ENCODE measurements around the gene RPL27A.

The RPL27A gene

DNA sequence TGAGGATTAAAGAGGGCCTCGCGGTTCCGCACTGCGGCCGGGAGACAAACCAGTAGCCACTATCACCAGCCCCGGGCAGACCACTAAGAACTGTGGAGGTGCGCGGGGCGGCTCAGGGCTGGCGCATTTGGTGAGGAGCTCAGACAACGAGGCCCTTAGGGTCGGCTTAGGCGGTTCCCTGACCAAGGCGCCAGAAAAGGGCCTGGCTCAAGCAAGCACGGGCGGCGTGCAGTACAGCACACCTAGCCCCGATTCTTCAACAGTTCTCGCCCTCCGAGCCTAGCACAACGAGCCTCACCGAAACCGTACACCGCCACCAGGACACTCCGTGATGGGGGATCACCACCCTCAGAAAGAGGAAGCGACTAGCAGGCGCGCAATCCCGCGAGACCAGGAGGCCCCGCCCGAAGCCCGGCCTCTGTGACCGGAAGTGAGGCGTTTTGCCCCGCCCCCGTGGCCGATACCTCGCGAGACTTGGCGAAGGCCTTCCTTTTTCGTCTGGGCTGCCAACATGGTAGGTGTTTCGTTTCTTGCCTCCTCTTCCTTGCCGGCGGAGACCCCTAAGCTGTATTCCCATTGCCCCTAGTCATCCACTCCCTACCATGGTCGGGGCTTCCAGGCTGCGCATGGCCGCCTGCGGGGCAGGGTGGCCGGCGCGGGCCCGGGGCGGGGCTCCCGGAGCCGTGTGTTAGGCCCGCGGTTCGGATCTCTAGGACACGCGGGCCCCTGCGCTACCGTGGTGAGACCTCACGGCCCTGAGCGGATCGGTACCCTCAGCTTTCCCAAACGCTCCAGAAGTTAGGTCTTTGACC, at the start of gene RPL27A, which contains the start of gene TRIM66:
TSS of gene RPL27A (plus strand) at position 490 of the 812 bp plus-strand sequence. CDS start at position 512, 22 bp downstream.
TSS of gene TRIM66 (minus strand) at position 363 of the 812 bp plus-strand sequence. CDS start 10,391 bp downstream, outside the sequence.
- H3K4me3 ChIP-seq (ENCODE audit: low read depth, low read length): peak within 1 kb of the TSS; percentile 94
- TF ChIP-seq, protein P1, sequence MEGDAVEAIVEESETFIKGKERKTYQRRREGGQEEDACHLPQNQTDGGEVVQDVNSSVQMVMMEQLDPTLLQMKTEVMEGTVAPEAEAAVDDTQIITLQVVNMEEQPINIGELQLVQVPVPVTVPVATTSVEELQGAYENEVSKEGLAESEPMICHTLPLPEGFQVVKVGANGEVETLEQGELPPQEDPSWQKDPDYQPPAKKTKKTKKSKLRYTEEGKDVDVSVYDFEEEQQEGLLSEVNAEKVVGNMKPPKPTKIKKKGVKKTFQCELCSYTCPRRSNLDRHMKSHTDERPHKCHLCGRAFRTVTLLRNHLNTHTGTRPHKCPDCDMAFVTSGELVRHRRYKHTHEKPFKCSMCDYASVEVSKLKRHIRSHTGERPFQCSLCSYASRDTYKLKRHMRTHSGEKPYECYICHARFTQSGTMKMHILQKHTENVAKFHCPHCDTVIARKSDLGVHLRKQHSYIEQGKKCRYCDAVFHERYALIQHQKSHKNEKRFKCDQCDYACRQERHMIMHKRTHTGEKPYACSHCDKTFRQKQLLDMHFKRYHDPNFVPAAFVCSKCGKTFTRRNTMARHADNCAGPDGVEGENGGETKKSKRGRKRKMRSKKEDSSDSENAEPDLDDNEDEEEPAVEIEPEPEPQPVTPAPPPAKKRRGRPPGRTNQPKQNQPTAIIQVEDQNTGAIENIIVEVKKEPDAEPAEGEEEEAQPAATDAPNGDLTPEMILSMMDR (IDR thresholded peaks at IDR 0.05; ENCODE audit: borderline replicate concordance, insufficient read depth, low read depth, low read length): no peak

DNA sequence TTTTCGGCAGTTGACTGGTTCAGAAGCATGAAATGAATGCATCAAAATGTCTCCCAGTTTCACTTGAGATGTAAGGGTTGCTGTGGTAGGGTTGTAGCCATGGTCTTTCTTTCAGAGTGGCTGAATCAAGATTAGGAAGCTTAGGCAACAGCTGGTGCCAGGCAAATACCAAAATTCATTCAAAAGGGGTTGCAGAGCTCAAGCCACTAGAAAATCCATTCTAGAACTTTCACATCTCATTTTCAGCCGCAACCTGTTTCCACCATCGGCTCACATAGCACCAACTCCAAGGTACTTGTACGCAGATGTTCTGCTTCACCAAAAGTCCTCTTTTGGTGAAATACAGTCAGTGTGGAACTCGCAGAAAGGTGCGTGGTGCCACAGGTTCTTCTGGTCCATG, 48.1 kb upstream of the RPL27A start:
- TF ChIP-seq, protein P1 (IDR thresholded peaks at IDR 0.05; ENCODE audit: borderline replicate concordance, insufficient read depth, low read depth, low read length): no peak
- no peak overlapping the region for H3K4me3 ChIP-seq (ENCODE audit: low read depth, low read length)

DNA sequence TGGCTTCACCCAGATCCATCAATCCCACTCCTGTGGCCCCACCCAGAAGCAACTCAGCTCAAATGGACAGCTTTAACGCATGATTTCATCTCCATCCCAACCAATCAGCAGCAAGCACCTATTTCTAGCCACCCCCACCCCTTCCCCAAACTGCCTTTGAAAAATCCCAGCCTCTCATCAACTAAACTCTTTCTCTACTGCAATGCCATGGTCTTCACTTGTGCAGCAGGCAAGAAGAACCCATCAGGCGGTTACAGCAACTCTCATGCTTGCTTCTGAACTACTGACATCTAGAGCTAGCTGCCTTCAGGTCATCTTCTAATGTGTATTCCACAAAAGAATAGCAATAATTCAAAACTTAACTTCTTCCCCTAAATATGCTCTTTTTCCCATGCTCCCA, 46.5 kb upstream of the RPL27A start:
- TF ChIP-seq, protein P1 (IDR thresholded peaks at IDR 0.05; ENCODE audit: borderline replicate concordance, insufficient read depth, low read depth, low read length): no peak
- no peak overlapping the region for H3K4me3 ChIP-seq (ENCODE audit: low read depth, low read length)

GRCh38 chr11:8638300-8638699, 44.3 kb upstream of the RPL27A start:
- TF ChIP-seq, protein P1 (IDR thresholded peaks at IDR 0.05; ENCODE audit: borderline replicate concordance, insufficient read depth, low read depth, low read length): no peak
- H3K4me3 ChIP-seq (ENCODE audit: low read depth, low read length): no peak overlapping the region

DNA sequence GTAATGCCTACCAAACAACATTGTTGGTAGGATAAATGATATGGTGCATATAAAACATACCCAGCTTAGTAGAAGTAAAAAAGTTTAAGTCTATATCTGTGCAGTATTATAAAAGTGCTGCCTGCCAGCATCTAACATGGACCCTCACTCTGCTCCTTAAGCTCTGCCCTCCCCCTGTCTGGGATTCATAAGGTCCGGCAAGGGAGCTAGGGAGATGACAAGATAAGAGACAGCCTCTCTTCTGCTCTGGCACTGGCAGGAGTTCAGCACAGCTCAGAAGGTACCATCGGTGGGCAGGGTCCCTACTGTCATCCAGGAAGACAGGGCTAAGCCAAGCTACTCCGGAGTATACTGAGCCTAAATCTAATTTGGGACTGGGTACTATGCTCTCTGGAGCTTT, 42.9 kb upstream of the RPL27A start:
- TF ChIP-seq, protein P1 (IDR thresholded peaks at IDR 0.05; ENCODE audit: borderline replicate concordance, insufficient read depth, low read depth, low read length): no peak
- H3K4me3 ChIP-seq (ENCODE audit: low read depth, low read length): no peak overlapping the region

DNA sequence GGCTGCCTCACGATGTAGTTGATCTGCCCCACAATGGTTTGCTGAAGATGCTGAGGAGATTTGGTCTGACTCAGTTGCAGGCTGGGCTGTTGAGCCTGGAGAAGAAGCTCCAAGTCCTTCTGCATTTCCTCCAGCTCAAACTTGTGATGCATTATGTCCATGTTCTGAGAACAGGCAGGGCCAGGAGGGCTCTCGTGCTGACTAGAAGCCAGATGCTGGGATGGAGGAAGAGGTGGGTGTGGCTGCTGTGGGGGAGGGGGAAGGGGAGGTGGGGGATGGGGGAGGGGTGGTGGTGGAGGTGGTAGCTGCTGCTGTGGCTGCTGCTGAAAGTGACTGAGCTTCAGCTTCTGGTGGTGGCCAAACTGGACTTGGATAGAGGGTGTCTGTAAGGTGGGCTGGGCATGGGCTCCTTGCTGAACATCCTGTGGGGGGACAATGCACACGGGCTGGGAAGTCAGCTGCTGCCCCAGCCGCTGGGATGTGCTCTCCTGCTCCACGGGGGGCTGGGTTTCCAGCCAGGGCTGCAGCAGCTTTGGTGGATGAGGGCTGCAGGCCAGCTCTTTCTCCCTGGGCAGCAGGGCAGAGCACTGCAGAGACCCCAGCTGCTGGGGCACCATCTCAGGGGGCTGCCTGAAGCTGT, 42.2 kb upstream of the RPL27A start:
- H3K4me3 ChIP-seq (ENCODE audit: low read depth, low read length): no peak overlapping the region

More for the DNA sequence above, 42.2 kb upstream of the RPL27A start:
- TF ChIP-seq, protein P1 (IDR thresholded peaks at IDR 0.05; ENCODE audit: borderline replicate concordance, insufficient read depth, low read depth, low read length): no peak
